Neural progenitor cell (in vitro differentiated cells): ENCODE results near the gene SLC7A6.

Experiments used
- CTCF ChIP-seq: fragments of 200-600 bp; sonication (generic); IDR thresholded peaks from 2 replicates; pipeline ENCODE4 v1.5.1; 2017; ENCODE audit warnings: antibody characterized with exemption, mild to moderate bottlenecking
- EZH2 ChIP-seq: fragments of 200-600 bp; sonication (generic); IDR thresholded peaks from 2 replicates; pipeline ENCODE4 v1.6.1; 2017; ENCODE audit warnings: antibody characterized with exemption, mild to moderate bottlenecking, moderate library complexity

GRCh38 chr16:68234188-68235107, 29.9 kb upstream of the SLC7A6 start:
- TF ChIP-seq EZH2 (no peak), CTCF (no peak)
